Globus pallidus (tissue), 1 donor: Measurements from ENCODE around the gene NFATC2.

Experiments
- DNase-seq: peaks from one replicate; pipeline ENCODE4 v3.0.0-alpha.2; 2015; ENCODE audit warnings: low spot score

The NFATC2 gene

GRCh38 chr20:51536116-51537069, 6.1 kb downstream of the NFATC2 start:
- no peak for DNase-seq

GRCh38 chr20:51535674-51536073, 6.8 kb downstream of the NFATC2 start:
- DNase-seq: no peak

- DNase-seq: peak; percentile 54
Observed at GRCh38 chr20:51535075-51535386, 7.5 kb downstream of the NFATC2 start.

DNA sequence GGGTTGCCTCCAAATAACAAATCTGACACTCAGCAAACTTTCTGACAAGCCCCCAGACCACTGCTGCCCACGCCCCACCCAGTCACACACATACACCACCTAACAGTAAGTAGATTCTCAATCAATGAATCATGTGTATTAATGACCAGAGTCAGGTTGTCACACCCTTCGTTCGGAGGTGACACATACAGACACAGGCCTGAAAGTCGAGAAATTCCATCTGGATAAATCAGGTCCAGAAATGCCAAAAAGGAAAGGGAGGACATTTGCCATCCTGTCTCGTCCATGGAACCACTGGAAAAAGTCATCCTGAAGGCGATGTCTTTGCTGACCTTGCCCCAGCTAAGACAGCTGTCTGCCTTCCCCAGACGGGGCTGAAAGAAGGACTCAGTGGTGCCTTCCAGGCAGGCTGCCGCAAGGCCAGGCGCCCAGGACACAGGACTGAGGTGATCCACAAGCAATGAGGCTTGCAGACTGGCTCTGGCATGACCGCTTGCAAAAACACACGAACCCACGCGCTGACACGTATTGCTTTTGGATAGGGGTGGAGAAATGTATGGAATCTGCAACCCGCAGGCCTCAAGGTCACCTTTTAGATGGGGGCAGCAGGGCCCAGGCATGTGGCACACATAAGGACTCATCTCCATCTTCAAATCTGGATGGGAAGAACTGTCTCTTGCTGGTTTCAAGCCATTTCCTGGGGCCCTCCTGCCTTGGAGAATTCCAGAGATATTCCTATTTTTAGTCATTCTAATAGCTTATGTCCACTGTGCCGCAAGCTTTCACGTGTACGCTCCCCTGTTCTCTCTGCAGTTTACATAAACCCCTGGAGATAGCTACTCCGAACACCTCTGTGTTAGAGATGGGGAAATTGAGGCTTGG, 9.0 kb downstream of the NFATC2 start:
- no peak for DNase-seq

DNA sequence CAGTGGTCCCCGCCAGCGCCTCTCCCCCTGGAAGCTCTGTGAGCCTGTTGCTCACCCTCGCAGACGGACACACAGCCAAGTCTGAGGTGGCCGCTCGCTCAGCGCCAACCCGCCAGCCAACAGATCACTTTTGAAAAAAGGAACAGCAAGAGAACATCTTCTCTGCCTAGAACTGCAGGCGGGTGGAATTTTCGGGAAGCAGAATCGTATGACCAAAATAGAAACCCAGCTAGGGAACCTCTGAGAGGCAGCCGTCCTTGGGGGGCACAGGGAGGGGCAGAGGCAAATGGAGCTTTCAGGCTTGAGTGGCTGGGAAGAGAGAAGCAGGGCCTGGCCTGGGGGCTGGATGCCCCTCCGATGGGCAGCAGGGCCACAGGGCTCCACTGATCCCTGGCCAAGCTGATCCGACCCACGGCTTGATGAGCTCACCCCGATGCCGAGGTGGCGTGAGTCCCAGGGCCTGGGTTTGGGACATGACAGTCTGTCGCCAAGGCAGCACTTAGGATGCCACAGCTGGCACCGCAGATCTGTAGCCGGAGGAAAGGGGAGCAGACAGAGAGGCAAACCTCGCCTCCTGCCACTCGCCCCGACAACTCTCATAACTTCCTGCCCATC, 9.8 kb downstream of the NFATC2 start:
- DNase-seq: peak; percentile 64

GRCh38 chr20:51531712-51532456, 10.6 kb downstream of the NFATC2 start:
- no peak for DNase-seq

DNA sequence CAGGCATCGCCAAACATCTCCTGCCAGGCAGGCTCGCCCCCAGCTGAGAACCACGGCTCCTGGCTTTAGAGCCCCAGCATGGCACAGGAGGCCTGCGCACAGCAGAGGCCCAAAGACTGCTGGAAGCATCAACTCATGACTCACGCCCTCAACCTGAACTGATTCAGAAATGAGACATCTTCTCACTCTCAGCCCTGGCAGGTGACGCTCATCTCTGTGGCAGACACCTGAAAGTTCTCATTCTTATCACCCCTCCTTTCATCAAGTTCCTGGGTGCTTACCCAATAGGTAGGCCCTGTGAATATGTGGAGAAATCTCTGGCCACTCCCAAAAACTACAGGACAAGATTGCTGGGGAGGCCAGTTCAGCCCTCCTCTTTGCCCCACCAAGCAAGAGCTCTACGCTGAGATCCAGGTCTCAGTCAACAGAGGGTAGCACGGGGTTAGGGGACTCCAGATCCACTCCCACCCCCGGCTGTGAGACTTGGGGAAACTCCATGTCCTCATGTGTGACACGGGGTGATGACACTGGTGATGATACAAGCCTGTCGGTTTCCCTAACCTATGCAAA, 11.3 kb downstream of the NFATC2 start:
- DNase-seq: no peak

- DNase-seq: no peak
Observed at GRCh38 chr20:51529758-51530157, 12.8 kb downstream of the NFATC2 start.

GRCh38 chr20:51529081-51529681, 13.3 kb downstream of the NFATC2 start:
- DNase-seq: no peak

DNA sequence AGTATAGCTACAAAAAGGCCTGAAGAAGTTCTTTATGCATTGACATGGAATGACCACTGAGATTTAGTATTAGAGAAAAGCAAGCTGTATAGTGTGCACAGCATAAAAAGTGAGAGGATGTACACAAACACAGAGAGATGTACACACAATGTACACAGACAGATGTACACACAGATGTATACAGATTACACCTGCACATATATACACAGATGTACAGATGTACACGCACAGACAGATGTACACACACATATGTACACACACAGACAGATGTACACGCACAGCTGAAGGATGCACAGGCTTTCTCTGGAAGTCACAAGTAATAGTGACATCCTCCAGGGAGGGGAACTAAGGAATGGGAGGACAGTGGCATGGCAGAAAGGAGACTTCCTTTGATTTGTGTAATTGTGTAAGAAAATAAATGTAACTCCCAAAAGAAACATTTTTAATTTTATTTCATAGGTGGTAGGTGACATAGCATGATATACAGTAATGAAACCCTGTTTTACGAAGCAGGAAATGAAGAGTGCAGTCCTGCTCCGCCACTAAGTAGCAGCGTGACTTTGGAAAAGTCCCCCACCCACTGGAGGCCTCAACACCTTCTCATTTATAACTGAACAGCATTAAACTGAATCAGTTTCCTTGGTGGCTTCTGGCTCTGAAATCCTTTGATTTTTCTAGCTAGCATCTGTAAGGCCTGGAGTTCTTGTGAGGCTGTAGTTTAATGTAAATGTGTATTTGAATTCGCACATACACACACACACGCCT, 14.1 kb downstream of the NFATC2 start:
- DNase-seq: no peak

GRCh38 chr20:51526754-51527153, 15.8 kb downstream of the NFATC2 start:
- no peak for DNase-seq

GRCh38 chr20:51526106-51526470, 16.4 kb downstream of the NFATC2 start:
- DNase-seq: no peak

- peak; percentile 48 for DNase-seq
Observed at GRCh38 chr20:51525241-51526105, 17.0 kb downstream of the NFATC2 start.

- DNase-seq: no peak
Observed at GRCh38 chr20:51523276-51524013, 19.1 kb downstream of the NFATC2 start.

DNA sequence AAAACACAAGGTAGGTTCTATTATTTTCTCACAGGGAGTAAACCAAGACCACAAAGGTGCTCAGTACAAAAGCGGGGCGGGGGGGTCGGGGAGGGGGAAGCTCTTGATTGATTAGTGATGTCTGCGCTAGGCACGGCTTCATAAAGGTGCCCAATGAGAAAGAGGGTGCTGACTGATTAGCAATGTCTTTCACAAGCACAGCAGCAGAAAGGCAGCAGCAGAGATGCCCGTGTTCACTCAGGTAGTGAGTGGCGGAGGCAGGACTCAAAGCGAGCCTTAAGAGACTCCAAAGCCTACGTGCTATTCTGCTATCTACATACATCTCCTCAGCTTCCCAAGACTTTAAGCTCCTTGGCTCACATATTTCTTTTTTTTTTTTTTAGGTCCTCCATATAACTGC, 20.3 kb downstream of the NFATC2 start:
- DNase-seq: no peak

DNA sequence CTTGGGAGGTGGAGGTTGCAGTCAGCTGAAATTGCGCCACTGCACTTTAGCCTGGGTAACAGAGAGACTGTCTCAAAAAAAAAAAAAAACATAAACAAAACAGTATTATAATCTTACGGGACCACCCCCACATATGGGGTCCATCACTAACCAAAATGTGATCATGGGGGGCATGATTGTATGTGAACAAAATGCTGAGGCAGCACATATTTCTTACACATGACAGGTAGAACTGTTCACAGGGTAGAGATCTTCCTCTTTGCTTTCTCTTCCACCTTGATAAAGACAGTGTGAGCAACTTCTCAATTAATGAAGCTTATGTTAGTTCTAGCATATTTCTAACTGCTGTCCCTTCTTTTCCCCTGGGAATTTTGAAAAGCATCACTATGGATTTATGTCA, 24.7 kb downstream of the NFATC2 start:
- DNase-seq: no peak

- no peak for DNase-seq
Observed at GRCh38 chr20:51516855-51517254, 25.7 kb downstream of the NFATC2 start.

DNA sequence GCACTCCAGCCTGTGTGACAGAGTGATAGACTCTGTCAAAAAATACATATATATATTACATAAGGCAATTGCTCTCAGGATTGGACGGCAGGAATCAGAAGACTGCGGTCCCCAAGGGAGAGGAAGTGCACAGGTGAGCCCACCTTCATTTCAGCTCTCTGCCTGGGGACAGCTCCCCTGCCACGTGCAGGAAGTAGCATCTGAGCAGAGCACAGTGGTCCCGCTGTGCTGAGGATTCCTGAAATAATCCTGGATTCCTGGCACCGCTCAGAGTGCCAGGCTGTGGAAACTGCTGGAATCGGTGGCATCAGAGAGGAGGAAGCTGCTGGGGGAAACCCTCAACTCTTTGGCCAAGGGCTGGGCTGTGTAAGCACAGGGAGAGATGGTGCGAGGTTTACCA, 27.7 kb downstream of the NFATC2 start:
- DNase-seq: no peak

- no peak for DNase-seq
Observed at GRCh38 chr20:51514249-51514648, 28.3 kb downstream of the NFATC2 start.
